ENCODE results near the gene OPN4.

DNA sequence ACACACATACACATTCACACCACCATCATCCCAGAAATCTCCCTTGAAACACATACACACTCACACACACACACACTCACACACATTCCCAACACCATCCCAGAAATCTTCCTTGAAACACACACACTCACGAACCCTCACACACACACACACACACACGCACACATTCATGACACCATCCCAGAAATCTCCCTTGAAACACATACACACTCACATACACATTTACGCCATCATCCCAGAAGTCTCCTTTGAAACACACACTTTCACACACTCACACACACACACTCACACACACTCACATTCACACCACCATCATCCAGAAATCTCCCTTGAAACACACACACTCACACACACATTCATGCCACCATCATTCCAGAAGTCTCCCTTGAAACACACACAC lies 360 bp upstream of the OPN4 start:
- TF ChIP-seq, protein P1, sequence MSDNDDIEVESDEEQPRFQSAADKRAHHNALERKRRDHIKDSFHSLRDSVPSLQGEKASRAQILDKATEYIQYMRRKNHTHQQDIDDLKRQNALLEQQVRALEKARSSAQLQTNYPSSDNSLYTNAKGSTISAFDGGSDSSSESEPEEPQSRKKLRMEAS (IDR thresholded peaks at IDR 0.05): no peak
- no peak for TF ChIP-seq YY1 (IDR thresholded peaks at IDR 0.05; ENCODE audit: low read depth)
- TF ChIP-seq, protein P2, sequence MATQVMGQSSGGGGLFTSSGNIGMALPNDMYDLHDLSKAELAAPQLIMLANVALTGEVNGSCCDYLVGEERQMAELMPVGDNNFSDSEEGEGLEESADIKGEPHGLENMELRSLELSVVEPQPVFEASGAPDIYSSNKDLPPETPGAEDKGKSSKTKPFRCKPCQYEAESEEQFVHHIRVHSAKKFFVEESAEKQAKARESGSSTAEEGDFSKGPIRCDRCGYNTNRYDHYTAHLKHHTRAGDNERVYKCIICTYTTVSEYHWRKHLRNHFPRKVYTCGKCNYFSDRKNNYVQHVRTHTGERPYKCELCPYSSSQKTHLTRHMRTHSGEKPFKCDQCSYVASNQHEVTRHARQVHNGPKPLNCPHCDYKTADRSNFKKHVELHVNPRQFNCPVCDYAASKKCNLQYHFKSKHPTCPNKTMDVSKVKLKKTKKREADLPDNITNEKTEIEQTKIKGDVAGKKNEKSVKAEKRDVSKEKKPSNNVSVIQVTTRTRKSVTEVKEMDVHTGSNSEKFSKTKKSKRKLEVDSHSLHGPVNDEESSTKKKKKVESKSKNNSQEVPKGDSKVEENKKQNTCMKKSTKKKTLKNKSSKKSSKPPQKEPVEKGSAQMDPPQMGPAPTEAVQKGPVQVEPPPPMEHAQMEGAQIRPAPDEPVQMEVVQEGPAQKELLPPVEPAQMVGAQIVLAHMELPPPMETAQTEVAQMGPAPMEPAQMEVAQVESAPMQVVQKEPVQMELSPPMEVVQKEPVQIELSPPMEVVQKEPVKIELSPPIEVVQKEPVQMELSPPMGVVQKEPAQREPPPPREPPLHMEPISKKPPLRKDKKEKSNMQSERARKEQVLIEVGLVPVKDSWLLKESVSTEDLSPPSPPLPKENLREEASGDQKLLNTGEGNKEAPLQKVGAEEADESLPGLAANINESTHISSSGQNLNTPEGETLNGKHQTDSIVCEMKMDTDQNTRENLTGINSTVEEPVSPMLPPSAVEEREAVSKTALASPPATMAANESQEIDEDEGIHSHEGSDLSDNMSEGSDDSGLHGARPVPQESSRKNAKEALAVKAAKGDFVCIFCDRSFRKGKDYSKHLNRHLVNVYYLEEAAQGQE (IDR thresholded peaks at IDR 0.05; ENCODE audit: low read depth): no peak
- TF ChIP-seq TAF1 (IDR thresholded peaks at IDR 0.05; ENCODE audit: low read depth): no peak
- no peak for TF ChIP-seq CEBPB (IDR thresholded peaks at IDR 0.05)
- TF ChIP-seq RAD21 (IDR thresholded peaks at IDR 0.05; ENCODE audit: low read depth): no peak
- no peak for TF ChIP-seq FOXM1 (IDR thresholded peaks at IDR 0.05; ENCODE audit: borderline replicate concordance, low read depth)
- TF ChIP-seq EP300 (IDR thresholded peaks at IDR 0.05; ENCODE audit: borderline replicate concordance): no peak
- no peak for TF ChIP-seq TEAD4 (IDR thresholded peaks at IDR 0.05)
- TF ChIP-seq TCF12 (IDR thresholded peaks at IDR 0.05; ENCODE audit: low read depth): no peak
- TF ChIP-seq EGR1 (IDR thresholded peaks at IDR 0.05): no peak
- TF ChIP-seq CREB1 (IDR thresholded peaks at IDR 0.05; ENCODE audit: low read depth): no peak
